Right kidney (tissue), 1 donor: Measurements from ENCODE around the gene ANKRD44.

ENCODE experiments used
- DNase-seq: peaks from one replicate; pipeline ENCODE4 v3.0.0-alpha.2; 2016

The ANKRD44 gene

DNA sequence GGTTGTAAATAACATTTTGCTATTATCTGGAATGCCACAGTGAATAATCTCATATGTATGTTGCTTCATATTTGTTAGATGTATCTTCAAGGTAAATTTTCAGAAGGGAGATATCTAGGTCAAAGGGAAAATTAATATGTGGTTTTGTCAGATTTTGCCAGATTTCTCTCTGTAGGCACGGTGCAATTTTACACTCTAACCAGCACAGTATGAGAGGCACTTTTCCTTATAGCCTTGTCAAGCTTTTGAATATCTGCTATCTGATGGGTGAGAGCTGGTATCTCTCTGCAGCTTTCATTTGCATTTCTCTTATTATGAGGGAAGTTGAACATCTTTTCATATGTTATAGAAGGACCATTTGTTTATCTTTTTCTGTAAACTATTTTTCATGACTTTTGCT, 208.3 kb downstream of the ANKRD44 start:
- DNase-seq, result no peak

DNA sequence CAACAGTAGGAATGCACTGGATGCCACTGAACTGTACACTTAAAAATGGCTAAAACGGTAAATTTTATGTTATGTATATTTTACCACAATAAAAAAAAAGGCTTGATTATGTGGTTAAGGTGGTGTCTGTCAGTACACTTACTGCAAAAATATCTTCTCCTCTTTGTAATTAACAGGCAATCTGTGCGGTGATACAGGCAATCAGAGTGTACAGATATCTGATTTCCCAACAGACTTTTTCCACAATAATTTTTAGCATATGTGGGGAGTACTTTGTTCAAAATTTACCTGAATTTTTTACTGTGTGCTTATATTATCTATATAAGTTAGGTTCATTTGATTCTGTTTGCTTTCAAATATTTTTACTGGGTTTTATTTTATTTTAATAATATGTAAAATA, 209.1 kb downstream of the ANKRD44 start:
- no peak for DNase-seq

DNA sequence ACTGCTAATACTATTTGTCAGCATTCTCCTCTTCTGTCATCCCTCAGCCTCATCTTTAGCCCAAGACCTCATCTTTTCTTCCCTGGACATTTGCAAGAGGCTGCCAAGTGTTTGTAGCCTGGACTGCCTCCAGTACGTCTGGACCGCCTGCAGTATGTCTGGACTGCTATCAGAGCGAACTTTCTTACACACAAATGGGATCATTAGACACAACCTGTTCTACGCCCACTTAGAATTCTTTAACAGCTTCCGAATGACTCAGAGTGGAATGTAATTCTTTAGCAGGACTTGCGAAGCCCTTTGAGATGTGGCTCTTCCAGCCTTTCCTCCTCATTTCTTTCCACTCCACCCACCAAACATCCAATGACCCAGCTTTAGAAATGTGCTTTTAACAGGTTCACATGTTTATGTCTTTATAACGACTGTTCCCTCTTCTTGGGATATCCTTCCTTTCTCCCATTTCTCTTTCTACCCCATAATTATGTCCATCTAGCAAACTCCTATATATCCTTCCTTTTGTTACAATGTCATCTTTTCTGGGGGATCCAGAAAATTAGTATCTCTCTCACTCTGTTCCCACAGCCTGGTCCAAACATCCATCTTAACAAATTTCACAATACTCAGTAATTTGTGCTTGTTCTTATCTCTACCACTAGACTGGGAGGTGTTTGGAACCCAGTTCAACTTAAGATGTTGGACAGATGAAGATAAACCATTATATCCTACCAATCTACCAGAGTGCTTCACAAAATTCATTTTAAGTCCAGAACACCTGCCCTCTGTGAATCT, 212.8 kb downstream of the ANKRD44 start:
- no peak for DNase-seq

DNA sequence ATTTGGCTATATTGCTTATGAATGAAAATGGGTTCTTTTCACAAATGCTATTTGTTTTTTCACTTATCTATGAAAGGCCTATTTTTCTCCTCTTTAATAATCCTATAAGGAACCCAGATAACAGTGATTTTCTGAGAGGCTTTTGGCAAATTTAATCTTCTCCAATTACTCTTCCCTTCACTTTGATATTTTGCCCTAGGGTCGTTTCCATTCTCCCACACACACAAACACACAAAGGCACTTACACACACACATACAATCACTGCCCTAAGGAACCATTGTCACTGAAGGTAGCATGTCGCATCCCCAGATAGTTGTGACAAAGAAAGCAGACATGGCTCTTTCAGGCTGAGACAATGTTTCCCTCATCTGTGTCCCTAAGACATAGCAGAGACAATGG, 213.9 kb downstream of the ANKRD44 start:
- no peak for DNase-seq

DNA sequence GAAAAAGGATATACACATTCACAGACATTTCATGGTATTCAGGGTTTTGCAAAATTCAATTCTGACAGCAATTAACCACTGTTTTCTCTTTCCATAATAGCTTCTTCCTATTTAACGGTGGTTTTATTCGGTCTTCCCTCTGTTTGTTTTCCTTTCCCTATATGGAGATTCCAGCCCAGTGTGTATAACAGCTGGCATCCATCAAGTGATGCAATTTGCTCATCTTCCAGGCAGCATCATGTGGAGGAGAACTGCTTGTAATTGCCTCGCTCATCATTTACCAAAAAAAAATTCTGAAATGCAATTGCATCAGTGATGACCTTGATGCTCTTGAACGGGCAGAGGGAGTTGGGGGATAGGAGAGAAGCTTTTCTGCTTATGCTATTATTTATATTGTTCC, 218.1 kb downstream of the ANKRD44 start:
- no peak for DNase-seq

DNA sequence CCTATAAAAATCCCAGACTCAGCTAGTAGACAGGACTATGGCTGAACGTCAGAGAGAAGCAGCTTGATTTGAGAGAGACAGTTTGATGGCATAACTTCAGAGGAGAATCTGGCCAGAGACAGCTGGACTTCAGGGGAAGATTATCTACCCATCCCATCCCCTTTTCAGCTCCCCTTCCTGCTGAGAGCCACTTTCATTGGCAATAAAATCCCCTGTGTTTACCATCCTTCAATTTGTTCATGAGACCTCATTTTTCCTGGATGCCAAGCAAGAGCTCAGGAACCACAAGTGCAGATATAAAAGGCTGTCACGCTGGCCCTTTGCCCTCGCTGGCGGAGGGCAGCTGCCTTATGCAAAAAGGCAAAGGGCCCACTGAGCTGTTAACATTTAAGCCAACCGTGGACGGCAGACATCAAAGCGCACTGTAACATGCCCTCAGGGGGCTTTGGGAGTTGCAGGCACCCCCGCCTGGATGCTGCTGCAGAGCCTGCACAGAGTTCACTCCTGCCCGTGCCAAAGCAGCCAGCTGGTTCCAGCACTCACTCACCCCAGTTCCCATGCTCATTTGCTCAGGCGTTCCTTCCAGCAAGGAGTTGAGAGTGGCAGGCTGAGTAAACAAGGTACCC, 219.7 kb downstream of the ANKRD44 start:
- DNase-seq, result no peak

DNA sequence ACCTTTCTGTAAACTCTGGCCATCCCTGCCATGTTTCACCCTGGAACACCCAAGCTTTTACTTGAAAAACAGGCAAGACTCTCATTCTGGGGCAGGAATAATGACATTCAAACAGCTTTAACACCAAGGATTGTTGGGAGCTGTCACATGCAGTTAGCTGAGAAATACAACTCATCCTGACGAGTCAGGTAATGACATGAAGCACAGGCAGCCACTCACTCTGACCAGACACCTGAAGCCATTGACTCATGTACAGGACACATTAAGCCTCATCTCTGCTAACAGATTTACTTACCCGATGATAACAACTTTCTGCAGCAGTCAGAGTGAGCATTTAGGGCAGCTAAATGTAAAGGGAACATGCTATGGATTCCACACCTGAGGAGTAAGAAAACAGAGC, 220.9 kb downstream of the ANKRD44 start:
- no peak for DNase-seq

DNA sequence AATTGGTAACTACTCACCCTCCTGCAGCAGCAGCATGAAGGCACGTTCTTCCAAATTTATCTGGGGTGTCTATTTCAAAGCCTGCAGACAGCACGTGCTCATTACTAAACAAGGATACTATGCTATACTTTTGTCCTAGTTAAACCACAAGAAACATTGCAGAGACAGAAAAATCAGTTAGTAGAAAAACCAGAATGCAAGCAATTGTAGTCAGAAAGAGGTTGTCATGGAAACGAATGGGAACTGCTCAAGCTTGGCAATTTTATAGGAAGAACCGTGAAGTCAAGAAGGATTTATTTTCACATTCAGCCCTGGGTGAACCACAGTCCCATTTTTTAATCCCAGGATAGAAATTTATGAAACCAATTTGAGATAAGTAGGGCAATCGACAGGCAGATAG, 221.9 kb downstream of the ANKRD44 start:
- no peak for DNase-seq

DNA sequence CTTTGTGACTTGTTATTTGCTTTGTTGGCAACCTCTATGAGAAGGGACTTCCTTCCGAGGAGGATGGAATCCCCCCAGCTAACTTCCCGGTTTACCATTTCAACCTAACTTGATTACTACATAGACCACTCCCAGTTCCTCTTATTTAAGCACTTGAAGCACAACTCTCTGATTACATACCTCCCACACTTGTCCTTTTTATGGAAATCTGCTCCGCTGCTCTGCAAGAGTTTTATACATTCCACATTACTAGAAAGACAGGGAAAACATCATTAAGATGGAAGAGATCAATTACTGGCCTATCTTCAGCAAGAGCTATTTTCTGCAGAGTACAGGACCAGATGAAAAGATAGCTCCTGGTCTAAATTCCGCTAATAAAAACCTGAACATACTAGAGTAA, 224.1 kb downstream of the ANKRD44 start:
- DNase-seq, result no peak

DNA sequence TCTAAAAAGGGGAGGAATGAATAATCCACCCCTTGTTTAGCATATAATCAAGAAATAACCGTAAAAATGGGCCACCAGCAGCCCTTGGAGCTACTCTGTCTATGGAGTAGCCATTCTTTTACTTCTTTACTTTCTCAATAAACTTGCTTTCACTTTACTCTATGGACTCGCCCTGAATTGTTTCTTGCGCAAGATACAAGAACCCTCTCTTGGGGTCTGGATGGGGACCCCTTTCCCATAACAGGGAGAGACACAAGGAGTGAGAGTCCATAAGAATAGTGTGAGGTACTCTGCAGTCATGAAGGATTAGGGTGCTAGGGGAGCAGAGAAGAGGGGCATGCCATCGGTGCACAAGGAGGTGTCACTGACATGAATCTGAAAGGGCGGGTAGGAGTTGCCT, 224.9 kb downstream of the ANKRD44 start:
- no peak for DNase-seq

DNA sequence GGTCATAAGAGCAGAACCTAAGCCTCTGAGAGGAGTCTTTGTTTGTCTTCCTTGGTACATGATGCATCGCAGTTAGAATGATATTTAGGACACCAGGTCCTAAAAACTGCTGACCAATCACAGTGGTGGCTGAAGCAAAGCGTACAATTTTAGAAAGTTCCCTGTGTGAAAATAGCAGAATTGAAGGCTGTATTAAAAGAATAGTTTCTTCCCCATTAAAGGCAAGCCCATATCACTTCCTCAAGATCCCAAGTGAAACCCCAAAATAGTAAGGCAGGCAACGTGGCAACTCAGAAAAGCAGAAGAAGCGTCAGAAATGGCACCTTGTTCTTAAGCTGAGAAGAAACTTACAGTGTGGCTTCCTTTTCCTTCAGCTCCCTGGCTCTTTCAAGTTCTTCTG, 229.3 kb downstream of the ANKRD44 start:
- DNase-seq, result no peak

DNA sequence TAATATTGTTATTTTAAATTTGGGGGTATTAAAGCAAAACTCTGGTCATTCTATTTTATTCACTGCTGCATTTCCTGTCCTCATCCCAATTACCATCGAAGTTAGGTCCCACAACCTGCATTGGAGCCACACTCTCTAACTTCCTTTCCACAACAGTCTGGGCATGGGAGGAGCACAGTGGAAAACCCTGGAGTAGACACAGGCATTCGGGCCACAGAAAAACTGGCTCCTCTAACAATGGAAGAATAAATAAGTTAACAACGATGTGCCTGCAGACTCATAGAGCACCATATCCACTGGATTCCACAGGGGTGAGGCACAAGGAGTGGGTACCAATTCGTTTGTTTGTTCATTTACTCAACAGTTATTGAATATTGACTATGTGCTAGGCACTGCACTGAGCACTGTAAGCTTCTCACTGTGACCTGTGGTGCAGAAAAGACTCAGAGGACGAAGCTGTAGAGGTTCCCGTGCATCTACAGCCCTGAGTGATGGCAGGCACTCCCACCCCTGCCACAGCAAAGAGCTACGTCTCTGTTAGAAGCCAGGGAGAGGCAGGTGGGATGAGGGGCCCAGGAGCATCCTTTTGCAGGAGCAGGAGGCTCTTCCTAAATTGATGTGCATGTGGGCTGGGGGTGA, 229.9 kb downstream of the ANKRD44 start:
- DNase-seq, result no peak

DNA sequence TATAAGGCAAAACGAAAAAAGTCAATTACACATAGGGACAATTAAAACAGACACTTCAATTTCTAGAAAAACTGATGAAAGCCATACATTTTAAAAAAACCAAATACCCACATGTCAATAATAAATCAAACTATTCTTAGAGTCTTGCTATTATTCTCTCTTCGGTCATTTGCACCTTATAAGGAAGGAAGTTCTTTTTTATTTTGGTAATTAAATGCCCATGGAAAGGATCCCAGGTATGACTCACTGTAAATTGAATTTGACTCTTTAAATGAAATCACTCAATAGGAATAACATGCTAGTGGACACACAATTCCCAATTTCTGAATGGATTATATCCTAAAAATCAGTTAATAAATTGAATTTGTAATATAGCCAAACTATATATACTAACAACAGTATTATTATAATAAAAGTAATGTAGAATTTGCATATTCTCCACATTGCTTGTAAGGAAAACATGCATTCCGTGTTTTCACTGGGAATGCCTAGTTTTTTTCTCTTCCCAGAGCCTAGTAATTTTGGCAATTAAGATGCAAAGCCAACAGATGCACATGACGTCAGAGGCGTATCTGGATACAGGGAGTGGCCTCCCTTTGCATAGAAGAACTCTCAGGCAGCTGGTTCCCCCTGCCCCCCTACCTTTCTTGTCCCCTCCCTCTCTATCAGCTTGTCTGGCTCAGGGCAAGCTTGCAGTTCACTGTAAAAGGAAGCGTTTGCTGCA, 230.6 kb downstream of the ANKRD44 start:
- no peak for DNase-seq

DNA sequence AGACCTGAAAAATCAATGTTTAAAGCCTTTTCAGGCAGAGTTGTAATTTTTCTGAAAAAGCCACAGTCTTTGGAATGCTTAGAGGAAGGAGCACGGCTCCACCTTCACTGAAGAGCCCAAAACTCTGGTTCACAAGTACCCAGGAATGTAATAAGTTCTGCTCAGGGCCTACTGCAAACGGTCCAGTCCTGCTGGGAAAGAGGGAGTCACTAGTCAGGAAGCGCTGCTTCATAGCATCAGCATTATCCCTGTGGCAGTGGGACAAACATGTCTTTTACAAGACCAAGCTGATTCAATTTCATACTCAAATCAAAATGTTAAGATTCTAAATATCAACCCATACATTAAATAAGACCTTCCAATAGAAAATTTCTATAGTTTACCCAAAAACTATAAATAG, 231.2 kb downstream of the ANKRD44 start:
- DNase-seq, result no peak

DNA sequence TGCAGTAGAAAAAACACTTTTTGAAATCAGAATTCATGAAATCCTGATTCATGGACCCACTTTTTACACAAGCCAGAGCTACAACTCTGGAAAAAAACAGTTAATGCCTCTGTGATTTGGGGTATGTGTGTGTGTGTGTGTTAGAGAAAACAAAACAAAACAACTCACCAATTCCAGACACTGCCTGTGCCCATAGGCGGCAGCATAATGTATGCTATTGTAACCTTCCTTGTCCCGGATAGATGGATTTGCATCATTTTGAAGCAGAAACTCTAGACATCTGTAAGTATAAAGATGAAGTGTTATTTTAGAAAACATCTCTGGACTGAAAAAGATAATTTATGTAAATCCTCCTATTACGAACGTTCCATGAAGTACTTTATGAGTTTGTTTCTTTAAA, 232.0 kb downstream of the ANKRD44 start:
- DNase-seq, result no peak

DNA sequence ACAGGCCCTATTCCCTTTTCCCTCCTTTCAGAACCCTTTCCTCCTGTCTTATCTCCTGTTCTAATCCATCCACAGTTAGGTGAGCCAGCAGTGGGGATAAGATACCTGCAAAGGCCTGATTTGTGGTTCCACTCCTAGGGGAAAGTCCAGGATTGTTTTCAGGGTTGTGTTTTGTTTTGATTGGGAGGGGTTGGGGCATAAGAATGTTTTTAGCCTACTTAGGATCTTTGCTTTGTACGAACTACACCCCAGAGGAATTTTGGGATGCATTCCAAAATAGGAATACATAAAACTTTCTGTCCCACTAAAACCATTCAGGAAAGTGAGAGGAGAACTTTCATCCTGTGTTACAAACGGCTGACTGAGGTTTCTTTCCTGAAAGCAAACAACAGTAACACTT, 233.2 kb downstream of the ANKRD44 start:
- DNase-seq, result no peak

DNA sequence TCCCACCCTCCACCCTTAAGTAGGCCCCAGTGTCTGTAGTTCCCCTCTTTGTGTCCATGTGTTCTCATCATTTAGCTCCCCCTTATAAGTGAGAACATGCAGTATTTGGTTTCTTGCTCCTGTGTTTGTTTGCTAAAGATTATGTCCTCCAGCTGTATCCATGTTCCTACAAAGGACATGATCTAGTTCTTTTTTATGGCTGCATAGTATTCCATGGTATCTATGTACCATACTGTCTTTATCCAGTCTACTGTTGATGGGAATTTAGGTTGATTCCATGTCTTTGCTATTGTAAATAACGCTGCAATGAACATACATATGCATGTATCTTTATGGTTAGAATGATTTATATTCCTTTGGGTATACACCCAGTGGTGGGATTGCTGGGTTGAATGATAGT, 233.9 kb downstream of the ANKRD44 start:
- no peak for DNase-seq

DNA sequence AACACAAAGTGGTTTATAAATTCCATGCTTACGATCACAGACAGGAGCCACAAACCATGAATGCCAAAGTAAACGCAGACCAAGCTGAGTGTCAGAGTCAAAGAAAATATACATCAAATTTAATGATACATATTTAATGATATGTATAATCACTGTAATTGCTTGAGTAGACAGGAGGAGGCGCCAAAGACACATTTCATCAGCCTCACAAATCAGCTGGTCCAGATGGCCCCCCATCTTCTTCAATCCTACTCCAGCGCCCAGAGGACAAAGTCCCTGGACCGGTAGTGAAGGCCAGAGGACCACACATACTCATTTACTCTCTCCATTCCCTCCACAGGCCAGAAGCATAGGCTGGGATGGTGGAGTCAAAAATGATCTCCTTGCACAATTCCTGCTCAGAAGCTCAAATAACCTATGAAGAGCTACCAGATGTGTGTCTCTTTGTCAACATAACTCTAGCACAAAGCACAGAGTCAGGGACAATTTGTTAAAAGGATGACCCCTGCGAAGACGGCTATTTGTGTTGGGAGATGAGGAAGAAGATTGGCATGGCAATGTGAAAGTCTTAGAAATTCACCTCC, 234.7 kb downstream of the ANKRD44 start:
- no peak for DNase-seq

DNA sequence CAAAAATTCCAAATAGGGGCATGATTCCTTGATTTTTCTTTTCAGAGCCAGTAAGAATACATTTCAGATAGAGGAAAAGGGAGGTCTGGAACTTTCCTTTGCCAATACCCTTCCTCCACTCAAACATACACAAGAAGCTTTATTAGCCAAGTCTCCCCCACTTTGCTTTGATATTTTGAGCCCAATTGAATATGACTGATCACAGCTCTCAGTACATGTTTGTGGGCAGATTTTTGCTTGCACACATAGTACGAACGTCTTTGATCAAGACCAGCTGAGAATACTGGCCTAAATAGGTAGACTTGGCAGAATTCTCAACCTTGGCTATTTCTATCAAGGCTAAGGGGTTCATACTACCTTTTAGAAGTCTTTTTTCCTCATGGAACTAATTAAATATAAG, 235.3 kb downstream of the ANKRD44 start:
- DNase-seq, result no peak

DNA sequence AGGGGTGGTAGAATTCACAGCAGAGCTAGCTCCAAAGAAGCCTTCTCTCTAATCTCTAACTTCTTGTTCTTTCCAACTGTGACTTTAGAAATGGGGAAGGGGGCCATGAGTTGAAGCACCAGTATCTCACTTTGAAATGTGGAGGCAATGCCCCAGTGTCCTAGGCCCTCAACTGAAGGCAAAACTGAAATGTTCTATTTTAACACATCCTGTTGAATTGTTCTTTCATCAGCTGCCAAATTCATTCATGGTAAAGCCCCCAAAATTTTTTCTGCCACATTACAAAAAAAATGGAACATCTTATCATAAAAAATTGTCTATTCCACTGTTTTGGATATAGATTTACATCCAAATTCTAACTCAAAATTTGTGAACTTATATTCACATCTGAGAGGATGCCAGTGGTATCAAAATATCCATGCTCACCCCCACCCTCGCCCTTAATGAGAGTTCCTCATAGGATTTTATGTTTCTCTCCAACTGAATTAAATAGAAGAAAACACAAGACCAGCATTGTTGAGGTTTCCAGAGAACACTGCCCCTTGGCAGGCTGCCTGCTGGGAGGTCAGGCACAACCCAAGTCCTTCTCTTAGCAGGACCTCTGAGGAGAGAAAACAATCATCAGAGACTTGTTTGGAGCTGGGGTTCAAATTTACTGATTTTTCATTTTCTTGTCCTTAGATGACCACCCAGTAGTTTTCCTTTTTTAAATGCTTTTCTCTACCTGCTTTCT, 236.7 kb downstream of the ANKRD44 start:
- no peak for DNase-seq

DNA sequence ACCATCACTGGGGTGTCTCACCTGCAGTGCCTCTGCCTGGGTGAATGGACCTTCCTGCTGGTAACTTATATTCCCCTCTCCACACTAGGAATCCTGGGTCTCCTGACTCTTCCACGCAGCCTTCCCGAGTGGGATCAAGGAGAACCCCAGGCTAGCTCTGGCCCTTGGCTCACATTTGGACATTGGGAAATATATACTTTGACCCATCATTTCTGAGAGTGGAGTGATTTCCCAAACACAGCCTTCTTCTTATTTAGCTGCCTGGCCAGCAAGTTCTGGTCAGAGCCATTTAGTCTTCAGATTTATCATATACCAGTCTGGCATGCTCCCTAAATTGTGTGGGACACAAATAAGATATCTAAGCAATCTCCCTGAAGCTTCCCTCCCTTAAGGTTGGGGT, 237.3 kb downstream of the ANKRD44 start:
- no peak for DNase-seq

DNA sequence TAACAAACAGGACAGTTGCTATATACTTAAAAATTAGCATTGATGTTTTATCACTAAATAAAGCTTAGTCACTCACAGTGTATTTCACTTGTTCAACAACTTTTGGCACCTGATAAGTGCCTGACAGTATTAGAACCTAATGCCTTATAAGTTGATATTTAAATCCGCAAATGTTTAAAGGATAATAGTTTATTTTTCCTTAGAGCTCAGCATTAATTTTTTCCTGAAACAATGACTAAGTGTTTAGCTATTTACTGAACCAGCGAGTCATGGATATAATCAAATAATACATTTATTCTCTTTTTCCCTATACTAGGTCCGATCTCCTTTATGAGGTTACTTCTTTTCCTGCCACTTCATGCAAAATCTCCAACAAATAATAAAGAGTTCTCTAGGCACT, 238.0 kb downstream of the ANKRD44 start:
- DNase-seq, result no peak
